Tibial artery (tissue), 4 donors: ENCODE results near the gene CLDN5.

Experiments
- DNase-seq, 2 donors: peaks; one replicate each; pipeline ENCODE4 v3.0.0-alpha.2; 2019
- H3K27ac ChIP-seq, 2 donors: fragments of 200-600 bp; sonication (generic) in 1 of 2; 1 replicate in 1 of 2; 2 replicates in 1 of 2; pipeline ENCODE4 v1.5.1; 2018 to 2019; ENCODE audit warnings: mild to moderate bottlenecking in 1 of 2
- H3K27me3 ChIP-seq, 2 donors: fragments of 200-600 bp; sonication (generic) in 1 of 2; one replicate each; pipeline versions ENCODE4 v1.5.1 to v1.6.0; 2016 to 2019
- H3K36me3 ChIP-seq, 3 donors: fragments of 200-600 bp; sonication (generic) in 2 of 3; one replicate each; pipeline ENCODE4 v1.5.1; 2016 to 2019; ENCODE audit warnings: mild to moderate bottlenecking in 2 of 3
- H3K4me1 ChIP-seq, 4 donors: fragments of 200-600 bp; sonication (generic) in 2 of 4; 1 replicate in 3 of 4; 2 replicates in 1 of 4; pipeline ENCODE4 v1.5.1; 2016 to 2019
- H3K4me3 ChIP-seq, 2 donors: fragments of 200-600 bp; sonication (generic) in 1 of 2; 1 replicate in 1 of 2; 2 replicates in 1 of 2; pipeline ENCODE4 v1.5.1; 2018 to 2019; ENCODE audit warnings: mild to moderate bottlenecking in 2 of 2
- H3K9me3 ChIP-seq, 3 donors: fragments of 200-600 bp; sonication (generic) in 1 of 3; one replicate each; pipeline ENCODE4 v1.5.1; 2016 to 2019
- CTCF ChIP-seq, 2 experiments: fragments of 200-600 bp in 1 of 2; fragments of 450-650 bp in 1 of 2; IDR thresholded peaks; one replicate each; pipeline ENCODE4 v1.5.1; 2017 to 2019; ENCODE audit warnings: antibody characterized with exemption in 2 of 2, mild to moderate bottlenecking in 1 of 2, moderate library complexity in 1 of 2
- intact Hi-C: fragments of 100-400 bp; cut with DNase I; formaldehyde crosslinking; loops from one replicate; pipeline ENCODE4 v1.15.0; 2023; ENCODE audit warnings: low total_unique reads

The CLDN5 gene

GRCh38 chr22:19517171-19517500 lies 7.1 kb downstream of the CLDN5 start:
- Histone ChIP-seq H3K9me3 (peaks cover 0 to 10% (median 6%) of the 10 kb centered on the region in 3 donors), H3K4me3 (no peak overlapping the region)
- intact Hi-C loops, result no loop called here

GRCh38 chr22:19516378-19517170 lies 7.6 kb downstream of the CLDN5 start:
- Histone ChIP-seq H3K4me3 (no peak overlapping the region), H3K4me1 (no peaks in the 10 kb centered on the region), H3K27me3 (no peaks in the 10 kb centered on the region), H3K36me3 (no peaks in the 10 kb centered on the region), H3K9me3 (peaks cover 0 to 10% (median 6%) of the 10 kb centered on the region in 3 donors), H3K27ac (no peak overlapping the region)
- DNase-seq, result peak in 1 of 2 donors; percentile 32
- intact Hi-C loops, result no loop called here
- TF ChIP-seq CTCF (IDR thresholded peaks at IDR 0.05), result no peak

More at GRCh38 chr22:19517171-19517500, 7.1 kb downstream of the CLDN5 start:
- no peaks in the 10 kb centered on the region for H3K4me1 ChIP-seq
- no peaks in the 10 kb centered on the region for H3K36me3 ChIP-seq
- H3K27ac ChIP-seq, result no peak overlapping the region
- DNase-seq, result peak in 1 of 2 donors; percentile 39
- peaks cover 0 to 2% of the 10 kb centered on the region in 2 donors for H3K27me3 ChIP-seq
- no peak for TF ChIP-seq CTCF (IDR thresholded peaks at IDR 0.05)

- Histone ChIP-seq H3K27me3 (no peaks in the 10 kb centered on the region), H3K9me3 (peaks cover 0 to 10% (median 6%) of the 10 kb centered on the region in 3 donors), H3K36me3 (no peaks in the 10 kb centered on the region), H3K4me1 (no peaks in the 10 kb centered on the region), H3K4me3 (no peak overlapping the region), H3K27ac (no peak overlapping the region)
- intact Hi-C loops, result no loop called here
- peak in 1 of 2 donors; percentile 47 for DNase-seq
- TF ChIP-seq CTCF (IDR thresholded peaks at IDR 0.05), result no peak
Measured at GRCh38 chr22:19515654-19516377, 8.4 kb downstream of the CLDN5 start.

- H3K4me3 ChIP-seq, result no peak overlapping the region
- no peak for DNase-seq
- H3K4me1 ChIP-seq, result no peaks in the 10 kb centered on the region
- TF ChIP-seq CTCF (IDR thresholded peaks at IDR 0.05), result no peak
- no peaks in the 10 kb centered on the region for H3K27me3 ChIP-seq
- H3K9me3 ChIP-seq, result peaks cover 0 to 10% (median 6%) of the 10 kb centered on the region in 3 donors
- intact Hi-C loops, result no loop called here
- no peaks in the 10 kb centered on the region for H3K36me3 ChIP-seq
- H3K27ac ChIP-seq, result no peak overlapping the region
Measured at GRCh38 chr22:19514831-19515565, 9.2 kb downstream of the CLDN5 start.

- DNase-seq, result no peak
- Histone ChIP-seq H3K4me3 (no peak overlapping the region), H3K27me3 (no peaks in the 10 kb centered on the region), H3K4me1 (no peaks in the 10 kb centered on the region), H3K9me3 (peaks cover 0 to 10% (median 6%) of the 10 kb centered on the region in 3 donors), H3K27ac (no peak overlapping the region), H3K36me3 (no peaks in the 10 kb centered on the region)
- intact Hi-C loops, result no loop called here
- TF ChIP-seq CTCF (IDR thresholded peaks at IDR 0.05), result no peak
Measured at GRCh38 chr22:19513823-19514222, 10.4 kb downstream of the CLDN5 start.
